Measurements from ENCODE around the gene CACFD1.

DNA sequence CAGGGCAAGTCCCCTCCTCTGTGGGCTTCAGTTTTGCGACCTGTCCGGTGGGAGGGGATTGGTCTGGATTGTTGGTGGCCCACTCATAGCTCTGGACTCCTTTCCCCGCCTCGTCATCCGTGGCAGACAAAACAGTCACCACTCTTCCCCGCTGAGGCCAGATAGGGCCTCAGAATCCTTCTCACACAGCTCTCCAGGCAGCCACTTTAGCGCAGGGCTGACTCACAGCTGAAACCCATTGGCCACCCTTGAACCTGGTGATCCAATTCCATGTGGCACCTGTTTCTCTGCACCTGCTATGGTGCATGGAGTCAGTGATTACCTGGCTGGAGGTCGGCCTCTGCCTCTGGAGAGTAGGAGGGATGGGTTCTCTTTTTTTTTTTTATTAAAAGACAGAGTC lies 15.8 kb upstream of the CACFD1 start:
- TF ChIP-seq, protein P1, sequence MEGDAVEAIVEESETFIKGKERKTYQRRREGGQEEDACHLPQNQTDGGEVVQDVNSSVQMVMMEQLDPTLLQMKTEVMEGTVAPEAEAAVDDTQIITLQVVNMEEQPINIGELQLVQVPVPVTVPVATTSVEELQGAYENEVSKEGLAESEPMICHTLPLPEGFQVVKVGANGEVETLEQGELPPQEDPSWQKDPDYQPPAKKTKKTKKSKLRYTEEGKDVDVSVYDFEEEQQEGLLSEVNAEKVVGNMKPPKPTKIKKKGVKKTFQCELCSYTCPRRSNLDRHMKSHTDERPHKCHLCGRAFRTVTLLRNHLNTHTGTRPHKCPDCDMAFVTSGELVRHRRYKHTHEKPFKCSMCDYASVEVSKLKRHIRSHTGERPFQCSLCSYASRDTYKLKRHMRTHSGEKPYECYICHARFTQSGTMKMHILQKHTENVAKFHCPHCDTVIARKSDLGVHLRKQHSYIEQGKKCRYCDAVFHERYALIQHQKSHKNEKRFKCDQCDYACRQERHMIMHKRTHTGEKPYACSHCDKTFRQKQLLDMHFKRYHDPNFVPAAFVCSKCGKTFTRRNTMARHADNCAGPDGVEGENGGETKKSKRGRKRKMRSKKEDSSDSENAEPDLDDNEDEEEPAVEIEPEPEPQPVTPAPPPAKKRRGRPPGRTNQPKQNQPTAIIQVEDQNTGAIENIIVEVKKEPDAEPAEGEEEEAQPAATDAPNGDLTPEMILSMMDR (IDR thresholded peaks at IDR 0.05 in 8 of 11, conservative IDR thresholded peaks at IDR 0.05 in 3 of 11) = no peak
- TF ChIP-seq POLR2AphosphoS5 (IDR thresholded peaks at IDR 0.05) = no peak

All from spleen (tissue), 7 donors.